ENCODE results near the gene PPP1R13L.
"Not testable (repeated sequence)": the region's sequence is repeated elsewhere in the genome, so short reads cannot be mapped to it uniquely, and the experiment has no call there.

DNA sequence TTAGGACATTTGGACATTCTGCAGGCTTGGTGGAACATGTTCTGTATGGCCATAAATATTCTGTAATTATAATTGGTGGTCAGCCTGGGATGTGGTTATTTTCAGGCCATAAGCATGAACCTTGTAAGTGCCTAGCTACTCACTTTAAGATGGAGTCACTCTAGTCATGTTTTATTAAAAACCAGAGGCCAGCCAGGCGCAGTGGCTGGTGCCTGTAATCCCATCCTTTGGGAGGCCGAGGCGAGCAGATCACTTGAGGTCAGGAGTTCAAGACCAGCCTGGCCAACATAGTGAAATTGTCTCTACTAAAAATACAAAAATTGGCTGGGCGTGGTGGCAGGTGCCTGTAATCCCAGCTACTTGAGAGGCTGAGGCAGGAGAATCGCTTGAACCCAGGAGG, 2.7 kb upstream of the PPP1R13L start:
- TF ChIP-seq, protein P1, sequence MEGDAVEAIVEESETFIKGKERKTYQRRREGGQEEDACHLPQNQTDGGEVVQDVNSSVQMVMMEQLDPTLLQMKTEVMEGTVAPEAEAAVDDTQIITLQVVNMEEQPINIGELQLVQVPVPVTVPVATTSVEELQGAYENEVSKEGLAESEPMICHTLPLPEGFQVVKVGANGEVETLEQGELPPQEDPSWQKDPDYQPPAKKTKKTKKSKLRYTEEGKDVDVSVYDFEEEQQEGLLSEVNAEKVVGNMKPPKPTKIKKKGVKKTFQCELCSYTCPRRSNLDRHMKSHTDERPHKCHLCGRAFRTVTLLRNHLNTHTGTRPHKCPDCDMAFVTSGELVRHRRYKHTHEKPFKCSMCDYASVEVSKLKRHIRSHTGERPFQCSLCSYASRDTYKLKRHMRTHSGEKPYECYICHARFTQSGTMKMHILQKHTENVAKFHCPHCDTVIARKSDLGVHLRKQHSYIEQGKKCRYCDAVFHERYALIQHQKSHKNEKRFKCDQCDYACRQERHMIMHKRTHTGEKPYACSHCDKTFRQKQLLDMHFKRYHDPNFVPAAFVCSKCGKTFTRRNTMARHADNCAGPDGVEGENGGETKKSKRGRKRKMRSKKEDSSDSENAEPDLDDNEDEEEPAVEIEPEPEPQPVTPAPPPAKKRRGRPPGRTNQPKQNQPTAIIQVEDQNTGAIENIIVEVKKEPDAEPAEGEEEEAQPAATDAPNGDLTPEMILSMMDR (IDR thresholded peaks at IDR 0.05) = not testable (repeated sequence)
- TF ChIP-seq, protein P2, sequence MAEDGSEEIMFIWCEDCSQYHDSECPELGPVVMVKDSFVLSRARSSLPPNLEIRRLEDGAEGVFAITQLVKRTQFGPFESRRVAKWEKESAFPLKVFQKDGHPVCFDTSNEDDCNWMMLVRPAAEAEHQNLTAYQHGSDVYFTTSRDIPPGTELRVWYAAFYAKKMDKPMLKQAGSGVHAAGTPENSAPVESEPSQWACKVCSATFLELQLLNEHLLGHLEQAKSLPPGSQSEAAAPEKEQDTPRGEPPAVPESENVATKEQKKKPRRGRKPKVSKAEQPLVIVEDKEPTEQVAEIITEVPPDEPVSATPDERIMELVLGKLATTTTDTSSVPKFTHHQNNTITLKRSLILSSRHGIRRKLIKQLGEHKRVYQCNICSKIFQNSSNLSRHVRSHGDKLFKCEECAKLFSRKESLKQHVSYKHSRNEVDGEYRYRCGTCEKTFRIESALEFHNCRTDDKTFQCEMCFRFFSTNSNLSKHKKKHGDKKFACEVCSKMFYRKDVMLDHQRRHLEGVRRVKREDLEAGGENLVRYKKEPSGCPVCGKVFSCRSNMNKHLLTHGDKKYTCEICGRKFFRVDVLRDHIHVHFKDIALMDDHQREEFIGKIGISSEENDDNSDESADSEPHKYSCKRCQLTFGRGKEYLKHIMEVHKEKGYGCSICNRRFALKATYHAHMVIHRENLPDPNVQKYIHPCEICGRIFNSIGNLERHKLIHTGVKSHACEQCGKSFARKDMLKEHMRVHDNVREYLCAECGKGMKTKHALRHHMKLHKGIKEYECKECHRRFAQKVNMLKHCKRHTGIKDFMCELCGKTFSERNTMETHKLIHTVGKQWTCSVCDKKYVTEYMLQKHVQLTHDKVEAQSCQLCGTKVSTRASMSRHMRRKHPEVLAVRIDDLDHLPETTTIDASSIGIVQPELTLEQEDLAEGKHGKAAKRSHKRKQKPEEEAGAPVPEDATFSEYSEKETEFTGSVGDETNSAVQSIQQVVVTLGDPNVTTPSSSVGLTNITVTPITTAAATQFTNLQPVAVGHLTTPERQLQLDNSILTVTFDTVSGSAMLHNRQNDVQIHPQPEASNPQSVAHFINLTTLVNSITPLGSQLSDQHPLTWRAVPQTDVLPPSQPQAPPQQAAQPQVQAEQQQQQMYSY (CRISPR knock-in tag; IDR thresholded peaks at IDR 0.05) = not testable (repeated sequence)
- TF ChIP-seq, protein P3, sequence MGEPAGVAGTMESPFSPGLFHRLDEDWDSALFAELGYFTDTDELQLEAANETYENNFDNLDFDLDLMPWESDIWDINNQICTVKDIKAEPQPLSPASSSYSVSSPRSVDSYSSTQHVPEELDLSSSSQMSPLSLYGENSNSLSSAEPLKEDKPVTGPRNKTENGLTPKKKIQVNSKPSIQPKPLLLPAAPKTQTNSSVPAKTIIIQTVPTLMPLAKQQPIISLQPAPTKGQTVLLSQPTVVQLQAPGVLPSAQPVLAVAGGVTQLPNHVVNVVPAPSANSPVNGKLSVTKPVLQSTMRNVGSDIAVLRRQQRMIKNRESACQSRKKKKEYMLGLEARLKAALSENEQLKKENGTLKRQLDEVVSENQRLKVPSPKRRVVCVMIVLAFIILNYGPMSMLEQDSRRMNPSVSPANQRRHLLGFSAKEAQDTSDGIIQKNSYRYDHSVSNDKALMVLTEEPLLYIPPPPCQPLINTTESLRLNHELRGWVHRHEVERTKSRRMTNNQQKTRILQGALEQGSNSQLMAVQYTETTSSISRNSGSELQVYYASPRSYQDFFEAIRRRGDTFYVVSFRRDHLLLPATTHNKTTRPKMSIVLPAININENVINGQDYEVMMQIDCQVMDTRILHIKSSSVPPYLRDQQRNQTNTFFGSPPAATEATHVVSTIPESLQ (CRISPR knock-in tag; IDR thresholded peaks at IDR 0.05) = not testable (repeated sequence)
- TF ChIP-seq, protein P4, sequence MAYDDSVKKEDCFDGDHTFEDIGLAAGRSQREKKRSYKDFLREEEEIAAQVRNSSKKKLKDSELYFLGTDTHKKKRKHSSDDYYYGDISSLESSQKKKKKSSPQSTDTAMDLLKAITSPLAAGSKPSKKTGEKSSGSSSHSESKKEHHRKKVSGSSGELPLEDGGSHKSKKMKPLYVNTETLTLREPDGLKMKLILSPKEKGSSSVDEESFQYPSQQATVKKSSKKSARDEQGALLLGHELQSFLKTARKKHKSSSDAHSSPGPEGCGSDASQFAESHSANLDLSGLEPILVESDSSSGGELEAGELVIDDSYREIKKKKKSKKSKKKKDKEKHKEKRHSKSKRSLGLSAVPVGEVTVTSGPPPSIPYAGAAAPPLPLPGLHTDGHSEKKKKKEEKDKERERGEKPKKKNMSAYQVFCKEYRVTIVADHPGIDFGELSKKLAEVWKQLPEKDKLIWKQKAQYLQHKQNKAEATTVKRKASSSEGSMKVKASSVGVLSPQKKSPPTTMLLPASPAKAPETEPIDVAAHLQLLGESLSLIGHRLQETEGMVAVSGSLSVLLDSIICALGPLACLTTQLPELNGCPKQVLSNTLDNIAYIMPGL (CRISPR knock-in tag; IDR thresholded peaks at IDR 0.05) = not testable (repeated sequence)
- not testable (repeated sequence) for TF ChIP-seq FOXP1 (CRISPR knock-in tag; IDR thresholded peaks at IDR 0.05; ENCODE audit: borderline replicate concordance); ESRRA (CRISPR knock-in tag; IDR thresholded peaks at IDR 0.05; ENCODE audit: borderline replicate concordance); NFYB (CRISPR knock-in tag; conservative IDR thresholded peaks at IDR 0.05; ENCODE audit: low read depth); ZNF671 (CRISPR knock-in tag; IDR thresholded peaks at IDR 0.05); NFE2L1 (CRISPR knock-in tag; IDR thresholded peaks at IDR 0.05); ZNF423 (CRISPR knock-in tag; IDR thresholded peaks at IDR 0.05); HMGA2 (CRISPR knock-in tag; IDR thresholded peaks at IDR 0.05); RELA (CRISPR knock-in tag; IDR thresholded peaks at IDR 0.05; ENCODE audit: borderline replicate concordance)
- TF ChIP-seq, protein P5, sequence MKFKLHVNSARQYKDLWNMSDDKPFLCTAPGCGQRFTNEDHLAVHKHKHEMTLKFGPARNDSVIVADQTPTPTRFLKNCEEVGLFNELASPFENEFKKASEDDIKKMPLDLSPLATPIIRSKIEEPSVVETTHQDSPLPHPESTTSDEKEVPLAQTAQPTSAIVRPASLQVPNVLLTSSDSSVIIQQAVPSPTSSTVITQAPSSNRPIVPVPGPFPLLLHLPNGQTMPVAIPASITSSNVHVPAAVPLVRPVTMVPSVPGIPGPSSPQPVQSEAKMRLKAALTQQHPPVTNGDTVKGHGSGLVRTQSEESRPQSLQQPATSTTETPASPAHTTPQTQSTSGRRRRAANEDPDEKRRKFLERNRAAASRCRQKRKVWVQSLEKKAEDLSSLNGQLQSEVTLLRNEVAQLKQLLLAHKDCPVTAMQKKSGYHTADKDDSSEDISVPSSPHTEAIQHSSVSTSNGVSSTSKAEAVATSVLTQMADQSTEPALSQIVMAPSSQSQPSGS (CRISPR knock-in tag; IDR thresholded peaks at IDR 0.05; ENCODE audit: borderline replicate concordance, low read depth) = not testable (repeated sequence)
- TF ChIP-seq, protein P6, sequence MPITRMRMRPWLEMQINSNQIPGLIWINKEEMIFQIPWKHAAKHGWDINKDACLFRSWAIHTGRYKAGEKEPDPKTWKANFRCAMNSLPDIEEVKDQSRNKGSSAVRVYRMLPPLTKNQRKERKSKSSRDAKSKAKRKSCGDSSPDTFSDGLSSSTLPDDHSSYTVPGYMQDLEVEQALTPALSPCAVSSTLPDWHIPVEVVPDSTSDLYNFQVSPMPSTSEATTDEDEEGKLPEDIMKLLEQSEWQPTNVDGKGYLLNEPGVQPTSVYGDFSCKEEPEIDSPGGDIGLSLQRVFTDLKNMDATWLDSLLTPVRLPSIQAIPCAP (CRISPR knock-in tag; IDR thresholded peaks at IDR 0.05) = not testable (repeated sequence)

Measured in WTC11 (cell line).